GM12878 (cell line): ENCODE results near the gene BATF. TPM values are rescaled to one million over a fixed set of nuclear protein-coding genes. Genes with fewer than 3 reads are reported as not detected.

Source experiments
- ATF7 ChIP-seq: fragments of 450-650 bp; IDR thresholded peaks from 2 replicates; pipeline ENCODE4 v1.6.1; 2016; ENCODE audit warnings: low read depth, mild to moderate bottlenecking
- BHLHE40 ChIP-seq, 2 experiments: fragments of 450-650 bp in 1 of 2; IDR thresholded peaks; 2 replicates each; pipeline ENCODE4 v1.6.1; 2011 to 2017; ENCODE audit warnings: low read depth in 2 of 2, borderline replicate concordance in 1 of 2, improper control_type of control experiment in 1 of 2, low read length in 1 of 2, mild to moderate bottlenecking in 1 of 2
- CREM ChIP-seq: IDR thresholded peaks from 2 replicates; pipeline ENCODE4 v1.6.1; 2014; ENCODE audit warnings: antibody characterized with exemption, low read depth
- CTCF ChIP-seq, 3 experiments: IDR thresholded peaks in 2 of 3; conservative IDR thresholded peaks in 1 of 3; 2 replicates each; pipeline ENCODE4 v1.5.1; 2011; ENCODE audit warnings: low read depth in 3 of 3, low read length in 3 of 3, mild to moderate bottlenecking in 3 of 3, control low read depth in 2 of 3, moderate library complexity in 2 of 3, inconsistent platforms in 1 of 3, mixed read lengths in 1 of 3; ENCODE audit not compliant: control insufficient read depth in 2 of 3, insufficient read depth in 1 of 3; ENCODE audit errors: extremely low read depth in 1 of 3
- DPF2 ChIP-seq: fragments of 450-650 bp; IDR thresholded peaks from 2 replicates; pipeline ENCODE4 v1.6.1; 2017; ENCODE audit warnings: mild to moderate bottlenecking
- EP300 ChIP-seq, 2 experiments: fragments of 150-350 bp in 1 of 2; IDR thresholded peaks; 2 replicates each; pipeline ENCODE4 v1.6.1; 2011 to 2012; ENCODE audit warnings: low read depth in 2 of 2, low read length in 2 of 2, borderline replicate concordance in 1 of 2, improper control_type of control experiment in 1 of 2, inconsistent platforms in 1 of 2; ENCODE audit not compliant: control insufficient read depth in 1 of 2
- IKZF1 ChIP-seq: fragments of 450-650 bp; conservative IDR thresholded peaks from 2 replicates; pipeline ENCODE4 v1.6.1; 2017; ENCODE audit warnings: antibody characterized with exemption, mild to moderate bottlenecking
- NBN ChIP-seq: fragments of 450-650 bp; IDR thresholded peaks from 2 replicates; pipeline ENCODE4 v1.6.1; 2016
- PML ChIP-seq: IDR thresholded peaks from 2 replicates; pipeline ENCODE4 v1.6.1; 2012; ENCODE audit warnings: low read length, inconsistent platforms
- RFX5 ChIP-seq: IDR thresholded peaks from 2 replicates; pipeline ENCODE4 v1.6.1; 2011; ENCODE audit warnings: low read depth, low read length, improper control_type of control experiment
- SKIL ChIP-seq: fragments of 450-650 bp; IDR thresholded peaks from 2 replicates; pipeline ENCODE4 v1.6.1; 2017; ENCODE audit warnings: mild to moderate bottlenecking, low read depth, inconsistent platforms; ENCODE audit not compliant: poor library complexity, severe bottlenecking
- USF2 ChIP-seq: IDR thresholded peaks from 2 replicates; pipeline ENCODE4 v1.6.1; 2011; ENCODE audit warnings: low read depth, low read length, improper control_type of control experiment, borderline replicate concordance
- ZNF687 ChIP-seq: fragments of 450-650 bp; IDR thresholded peaks from 2 replicates; pipeline ENCODE4 v1.6.1; 2017; ENCODE audit warnings: mild to moderate bottlenecking, moderate library complexity
- ZSCAN29 ChIP-seq: fragments of 450-650 bp; IDR thresholded peaks from 2 replicates; pipeline ENCODE4 v1.6.1; 2017; ENCODE audit warnings: mild to moderate bottlenecking, moderate library complexity
- polyA plus RNA-seq, 11 experiments: library from polyadenylated mRNA; depleted of rRNA in 4 of 11; unstranded in 6 of 11; stranded (reverse) in 5 of 11; fragments of >200 nt; fragmentation: Nextera tagmentation in 4 of 11; fragmentation: Illumina TruSeq in 1 of 11; extraction: Ambion mirVana in 4 of 11; extraction: Trizol in 1 of 11; gene quantifications; 1 replicate in 1 of 11; 2 replicates in 10 of 11; pipeline versions ENCODE4 v1.2.1 to v1.2.3, GENCODE V29; 2011 to 2016; ENCODE audit warnings: inconsistent platforms in 2 of 11, missing spikeins in 2 of 11, low read depth in 1 of 11
- total RNA-seq, 4 experiments: library from RNA; depleted of rRNA in 3 of 4; stranded (reverse); fragments of >200 nt in 3 of 4; fragmentation: Illumina TruSeq in 1 of 4; extraction: Trizol in 1 of 4; gene quantifications; 2 replicates each; pipeline versions ENCODE4 v1.2.1 to v1.2.3, GENCODE V29; 2013 to 2021

Gene BATF
- total and polyA plus RNA-seq, 10 of the 15 experiments (the other 5 are each of a cell fraction or from before 2014, with no cell fraction given) = 10.0 to 154 (median 103) TPM

- TF ChIP-seq ZSCAN29 = no peak
- TF ChIP-seq BHLHE40 (IDR thresholded peaks at IDR 0.05; ENCODE audit: borderline replicate concordance in 1 of 2, low read depth in 2 of 2, low read length in 1 of 2) = peak; percentile 82 to 92; a peak in 3 of 4 replicates
- TF ChIP-seq USF2 = no peak
- TF ChIP-seq SKIL = peak; percentile 27
- TF ChIP-seq NBN = 0 out of 2 replicates have a peak, but pooled peaks have one; percentile 36
- TF ChIP-seq PML = no peak
- TF ChIP-seq CREM = 0 out of 2 replicates have a peak, but pooled peaks have one; percentile 36
- TF ChIP-seq ATF7 = peak; percentile 41; the same call in 1 of the 2 replicates
- peak; percentile 21; the same call in 1 of the 2 replicates for TF ChIP-seq RFX5
- TF ChIP-seq IKZF1 = peak; percentile 21; the same call in 1 of the 2 replicates
- TF ChIP-seq CTCF (IDR thresholded peaks at IDR 0.05 in 2 of 3, conservative IDR thresholded peaks at IDR 0.05 in 1 of 3; ENCODE audit: control insufficient read depth in 2 of 3, extremely low read depth in 1 of 3, insufficient read depth in 1 of 3, low read depth in 3 of 3, low read length in 3 of 3) = peak in 1 of 3 experiments; percentile 25; a peak in 1 of 6 replicates
- 0 out of 2 replicates have a peak, but pooled peaks have one; percentile 22 for TF ChIP-seq DPF2
- TF ChIP-seq EP300 (IDR thresholded peaks at IDR 0.05; ENCODE audit: borderline replicate concordance in 1 of 2, control insufficient read depth in 1 of 2, low read depth in 2 of 2, low read length in 2 of 2) = peak in 1 of 2 experiments; percentile 56; a peak in 2 of 4 replicates
- TF ChIP-seq ZNF687 = 0 out of 2 replicates have a peak, but pooled peaks have one; percentile 37
- TF ChIP-seq, all 136 proteins: peak for 19
Observed at GRCh38 chr14:75566321-75566720, 44.1 kb downstream of the BATF start (continued).
